HG03139 (cell line): Measurements from ENCODE around the gene NECAB3.

Experiments
- ATAC-seq: cut with Tn5 transposase; IDR thresholded peaks from one replicate; pipeline ENCODE4 v1.9.1; 2021; ENCODE audit not compliant: unreplicated experiment

NECAB3 gene

GRCh38 chr20:33677991-33678702, 3.9 kb upstream of the NECAB3 start:
- no peak for ATAC-seq

DNA sequence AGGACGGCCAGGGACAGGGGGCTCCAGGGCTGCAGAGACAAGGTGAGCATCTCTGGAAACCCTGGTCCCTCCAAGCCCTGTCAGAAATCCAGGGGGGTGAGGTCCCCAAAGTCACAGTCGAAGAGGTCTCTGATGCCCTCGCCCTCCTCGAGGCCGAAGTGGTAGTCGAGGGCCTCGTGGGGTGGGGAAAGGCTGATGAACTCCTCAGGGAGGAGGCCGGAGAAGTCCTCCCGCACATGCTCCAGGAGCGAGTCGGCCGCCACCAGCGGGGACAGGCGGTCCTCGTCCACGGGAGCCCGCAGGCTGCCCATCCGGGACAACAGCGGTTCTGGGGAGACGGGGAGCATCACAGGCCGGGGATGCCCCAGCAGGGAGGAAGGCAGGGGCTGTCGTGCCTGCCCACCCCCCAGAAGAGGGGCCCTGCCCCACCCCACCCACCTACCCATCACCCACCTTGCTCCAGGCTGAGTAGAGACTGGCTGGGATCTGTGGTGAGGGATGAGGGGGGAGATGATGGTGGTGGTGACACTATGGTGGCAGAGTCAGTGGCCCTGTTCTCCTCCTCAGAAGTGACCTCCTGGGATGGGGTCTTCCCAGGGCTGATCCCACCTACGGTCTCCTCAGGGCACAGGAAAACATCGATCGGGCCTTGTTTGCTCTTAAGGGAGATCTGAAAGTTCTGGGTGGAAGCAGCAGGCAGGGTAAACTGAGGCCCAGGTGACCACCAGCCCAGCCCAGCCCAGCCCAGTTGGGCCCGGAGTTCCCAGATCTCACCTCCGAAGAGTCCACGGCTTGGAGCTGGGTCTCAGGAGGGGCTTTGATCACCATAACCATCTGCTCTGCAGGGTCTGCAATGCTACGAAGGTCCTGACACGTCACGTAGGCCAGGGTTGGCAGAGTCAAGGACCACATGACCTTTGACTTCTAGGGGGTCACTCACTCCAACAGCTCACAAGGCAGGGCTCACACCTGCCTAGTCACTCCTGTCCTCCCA, 2.7 kb upstream of the NECAB3 start:
- ATAC-seq = no peak

DNA sequence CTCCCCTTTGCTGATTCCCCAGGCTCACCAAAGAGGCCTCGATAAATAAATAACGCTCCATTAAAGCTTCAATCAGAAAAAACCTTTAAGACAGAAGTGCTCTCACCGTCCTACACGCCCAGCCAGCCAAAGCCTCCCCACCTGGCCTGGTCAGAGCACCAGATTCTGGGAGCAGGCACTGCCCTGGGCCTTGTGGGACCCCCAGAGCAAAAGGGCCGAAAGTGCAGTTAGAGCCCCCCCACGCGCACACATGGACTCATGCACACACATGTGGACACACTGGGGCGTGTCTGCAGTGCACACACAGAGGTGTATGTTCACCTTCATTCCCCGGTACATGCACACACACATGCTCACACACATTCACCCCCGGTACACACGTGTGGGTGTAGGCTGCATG, 1.9 kb upstream of the NECAB3 start:
- ATAC-seq = no peak

- no peak for ATAC-seq
These were observed 1.1 kb upstream of the NECAB3 start for GRCh38 chr20:33675136-33675959.

GRCh38 chr20:33673410-33674293, 576 bp downstream of the NECAB3 start:
- no peak for ATAC-seq

- no peak for ATAC-seq
These were observed 1.2 kb downstream of the NECAB3 start for GRCh38 chr20:33673114-33673409.

- no peak for ATAC-seq
These were observed 1.7 kb downstream of the NECAB3 start for GRCh38 chr20:33672426-33673113.

- no peak for ATAC-seq
These were observed 2.5 kb downstream of the NECAB3 start for GRCh38 chr20:33671573-33672288.

GRCh38 chr20:33670715-33671499, 3.3 kb downstream of the NECAB3 start:
- ATAC-seq = no peak

DNA sequence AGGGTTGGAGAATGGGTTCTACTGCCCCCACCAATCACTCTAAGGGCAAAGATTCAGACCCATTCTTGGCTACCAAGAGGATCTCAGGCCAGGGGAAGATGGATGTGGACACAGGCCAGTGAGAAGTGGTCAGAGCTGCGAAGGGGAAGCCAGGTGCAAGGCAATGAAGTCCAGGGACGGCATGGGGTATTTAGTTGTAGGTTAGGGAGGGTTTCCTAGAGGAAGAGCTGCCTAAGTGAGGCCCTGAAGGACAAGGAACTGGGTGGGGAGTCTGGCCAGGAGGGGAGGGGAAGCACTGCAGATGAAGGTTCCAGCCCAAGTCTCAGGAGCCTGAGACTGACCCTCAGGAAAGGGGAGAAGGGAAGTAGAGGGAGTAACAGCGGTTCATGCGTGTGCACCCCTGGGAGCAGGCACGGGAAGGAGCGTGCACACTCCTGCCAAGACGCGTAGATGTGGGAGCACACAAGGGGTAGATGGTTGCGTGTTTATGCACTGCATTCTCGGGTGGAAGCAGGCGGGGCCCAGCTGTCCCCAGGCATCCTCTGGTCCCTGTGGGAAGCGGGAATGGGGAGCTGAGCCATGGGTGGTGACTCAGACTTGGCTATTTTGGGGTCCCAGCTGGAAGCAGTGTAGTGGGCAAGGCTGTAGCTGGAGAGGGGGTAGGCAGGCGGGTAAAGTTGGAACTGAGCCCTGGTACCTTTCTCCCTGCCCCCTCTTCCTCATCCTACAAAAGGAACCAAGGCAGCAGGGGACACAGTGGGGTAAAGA, 4.2 kb downstream of the NECAB3 start:
- ATAC-seq = no peak

DNA sequence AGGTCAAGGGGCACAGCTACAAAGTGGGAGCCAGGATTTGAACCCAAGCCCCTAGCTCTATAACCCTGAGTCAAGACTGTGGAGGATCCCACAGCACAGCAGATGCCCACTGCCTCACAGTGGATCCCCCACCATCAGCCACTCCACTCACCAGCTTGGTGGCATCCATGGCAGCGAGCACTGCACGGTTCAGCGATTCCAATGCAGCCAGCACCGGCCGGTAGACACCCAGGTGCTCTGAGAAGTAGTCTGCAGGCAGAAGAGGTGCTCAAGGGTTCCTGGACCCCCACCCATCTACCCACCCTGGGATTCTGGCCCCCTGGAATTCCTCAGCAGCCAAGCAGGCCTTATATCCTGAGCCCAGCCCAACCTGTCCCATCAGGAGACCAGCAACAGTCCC, 5.0 kb downstream of the NECAB3 start:
- ATAC-seq = no peak

DNA sequence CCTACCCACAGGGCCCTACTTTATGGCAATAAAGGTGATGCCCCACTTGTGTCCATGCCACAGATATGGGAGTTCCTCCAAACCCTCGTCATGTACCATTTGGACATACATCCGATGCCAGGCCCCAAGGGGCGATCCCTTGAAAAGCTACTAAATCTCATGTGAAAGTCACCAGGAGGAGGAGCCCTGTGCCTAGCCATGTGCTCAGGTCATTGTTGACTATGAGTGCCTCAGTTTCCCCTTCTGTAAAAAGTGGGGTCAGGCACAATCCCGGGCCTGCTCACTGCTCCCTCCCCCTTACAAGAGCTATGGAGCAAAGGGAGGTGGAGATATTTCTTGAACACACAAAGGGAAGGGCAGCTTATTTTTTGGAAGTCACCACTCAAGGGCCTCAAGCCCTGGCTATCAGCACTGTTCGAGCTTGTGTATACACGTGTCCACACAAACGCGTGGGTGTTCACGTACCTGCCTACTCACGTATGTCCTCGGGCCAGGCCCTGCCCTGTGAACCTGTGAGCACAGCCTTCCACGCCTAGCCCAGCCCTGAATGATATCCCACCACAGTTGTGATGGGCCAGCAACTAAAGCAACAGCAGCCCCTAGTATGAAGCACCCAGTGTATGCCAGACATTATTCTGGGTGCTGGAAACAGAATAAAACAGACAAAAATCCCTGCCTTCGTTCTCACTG, 5.6 kb downstream of the NECAB3 start:
- ATAC-seq = no peak

DNA sequence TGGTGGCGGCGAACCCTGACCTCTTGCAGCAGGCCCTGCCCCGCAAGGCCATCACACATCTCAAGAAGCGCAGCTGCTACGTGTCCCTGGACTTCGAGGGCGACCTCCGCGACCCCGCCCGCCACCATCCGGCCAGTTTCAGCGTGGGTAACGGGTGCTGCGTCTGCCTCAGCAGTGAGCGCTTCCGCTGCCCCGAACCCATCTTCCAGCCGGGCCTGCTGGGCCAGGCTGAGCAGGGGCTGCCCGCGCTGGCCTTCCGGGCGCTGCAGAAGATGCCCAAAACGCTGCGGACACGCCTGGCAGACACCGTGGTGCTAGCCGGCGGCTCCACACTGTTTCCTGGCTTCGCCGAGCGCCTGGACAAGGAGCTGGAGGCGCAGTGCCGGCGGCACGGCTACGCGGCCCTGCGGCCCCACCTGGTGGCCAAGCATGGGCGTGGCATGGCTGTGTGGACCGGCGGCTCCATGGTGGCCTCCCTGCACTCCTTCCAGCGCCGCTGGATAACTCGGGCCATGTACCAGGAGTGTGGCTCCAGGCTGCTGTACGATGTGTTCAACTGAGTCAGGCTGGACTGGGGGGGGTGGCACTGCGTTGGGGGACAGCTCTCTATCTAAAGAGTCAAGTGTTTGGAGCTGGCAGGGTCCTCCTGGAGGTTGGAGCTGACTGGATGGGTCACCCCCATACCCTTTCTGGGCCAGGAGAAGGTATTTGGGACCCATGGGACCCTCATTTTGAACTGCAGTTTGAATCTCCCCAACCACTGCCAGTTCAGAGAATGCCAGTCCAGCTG, 6.4 kb downstream of the NECAB3 start:
- peak; percentile 35 for ATAC-seq

DNA sequence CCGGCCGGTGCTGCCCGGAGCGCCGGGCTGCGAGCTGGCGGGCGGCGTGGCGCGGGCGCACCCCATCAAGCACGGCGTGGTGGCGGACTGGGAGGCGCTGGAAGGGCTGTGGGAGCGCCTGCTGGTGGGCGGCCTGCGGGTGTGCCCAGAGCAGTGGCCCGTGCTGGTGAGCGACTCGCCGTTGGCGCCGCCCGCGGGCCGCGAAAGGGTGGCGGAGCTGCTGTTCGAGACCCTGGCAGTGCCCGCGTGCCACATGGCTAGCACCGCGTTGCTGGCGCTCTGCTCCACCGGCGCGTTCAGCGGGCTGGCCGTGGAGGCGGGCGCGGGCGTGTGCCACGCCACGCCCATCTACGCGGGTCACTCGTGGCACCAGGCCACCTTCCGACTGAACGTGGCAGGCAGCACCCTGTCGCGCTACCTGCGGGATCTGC, 7.0 kb downstream of the NECAB3 start:
- ATAC-seq = peak; percentile 2

GRCh38 chr20:33666293-33667244, 7.7 kb downstream of the NECAB3 start, which contains the start of gene ACTL10:
Gene ACTL10, plus strand, starts transcription at chr20:33666943. Its CDS starts 555 bp downstream, at chr20:33667498.
- ATAC-seq = peak; percentile 50
